IMR-90 (cell line): ENCODE results near the gene EXTL2. TPM values are rescaled to one million over a fixed set of nuclear protein-coding genes. Genes with fewer than 3 reads are reported as not detected.

Experiments used
- ATAC-seq: fragments of 200-7000 bp; cut with Tn5 transposase; 2 replicates; pipeline ENCODE4 v1.9.1; 2020; ENCODE audit warnings: low read depth, mild to moderate bottlenecking, moderate library complexity
- BruUV-seq: library from RNA; stranded (reverse); fragments of 400-500 nt; replicated peaks from 2 replicates; lab custom pipeline; 2021; lab: Mats Ljungman, UMichigan
- CTCF ChIA-PET: fragments of 300-600 bp; formaldehyde crosslinking; extraction: SDS; loops from one replicate; lab custom pipeline; 2021; ENCODE audit warnings: antibody characterized with exemption; lab: Yijun Ruan, JAX
- POLR2A ChIA-PET: fragments of 300-600 bp; sonication (Branson Sonifier 250); formaldehyde crosslinking; loops from one replicate; lab custom pipeline; 2022; ENCODE audit warnings: antibody characterized with exemption; ENCODE audit not compliant: unreplicated experiment; lab: Charles Lee
- DNase-seq: peaks from one replicate; pipeline ENCODE4 v3.0.0; 2013
- H2AFZ ChIP-seq: replicated peaks from 2 replicates; pipeline ENCODE3; 2013; ENCODE audit warnings: low read length, mild to moderate bottlenecking; ENCODE audit not compliant: poor library complexity
- H2AK5ac ChIP-seq: 2 replicates; pipeline ENCODE4 v1.6.1; 2013; ENCODE audit warnings: low read depth, low read length, inconsistent platforms
- H2AK9ac ChIP-seq: replicated peaks from 2 replicates; pipeline ENCODE3; 2013; ENCODE audit warnings: mild to moderate bottlenecking, low read depth, low read length, moderate library complexity; ENCODE audit not compliant: poor library complexity
- H2BK120ac ChIP-seq: 2 replicates; pipeline ENCODE4 v1.6.1; 2013; ENCODE audit warnings: low read depth, low read length, inconsistent platforms
- H2BK15ac ChIP-seq: 3 replicates; pipeline ENCODE4 v1.6.1; 2013; ENCODE audit warnings: low read depth, low read length, inconsistent platforms
- H2BK20ac ChIP-seq: 2 replicates; pipeline ENCODE4 v1.6.1; 2013; ENCODE audit warnings: low read depth, mild to moderate bottlenecking, inconsistent platforms, low read length, moderate library complexity
- H2BK5ac ChIP-seq: 2 replicates; pipeline ENCODE4 v1.6.1; 2013; ENCODE audit warnings: mild to moderate bottlenecking, low read depth, low read length, inconsistent platforms; ENCODE audit not compliant: poor library complexity, severe bottlenecking
- H3K14ac ChIP-seq: replicated peaks from 2 replicates; pipeline ENCODE4 v1.6.1; 2013; ENCODE audit warnings: low read depth, low read length, inconsistent platforms
- H3K18ac ChIP-seq: 2 replicates; pipeline ENCODE4 v1.6.1; 2013; ENCODE audit warnings: low read depth, low read length, control low read depth
- H3K23ac ChIP-seq: 2 replicates; pipeline ENCODE4 v1.6.1; 2013; ENCODE audit warnings: low read depth, low read length, inconsistent platforms
- H3K27ac ChIP-seq: 2 replicates; pipeline ENCODE4 v1.5.1; 2013; ENCODE audit warnings: mild to moderate bottlenecking, control low read depth, low read length; ENCODE audit not compliant: insufficient read depth
- H3K27me3 ChIP-seq: 2 replicates; pipeline ENCODE4 v1.6.1; 2013; ENCODE audit warnings: low read length; ENCODE audit not compliant: control insufficient read depth, insufficient read depth
- H3K36me3 ChIP-seq: 2 replicates; pipeline ENCODE4 v1.6.1; 2013; ENCODE audit warnings: low read length, mixed read lengths; ENCODE audit not compliant: control insufficient read depth, insufficient read depth
- H3K4ac ChIP-seq: 2 replicates; pipeline ENCODE4 v1.6.1; 2013; ENCODE audit warnings: low read depth, low read length, inconsistent platforms
- H3K4me1 ChIP-seq: 2 replicates; pipeline ENCODE4 v1.6.1; 2013; ENCODE audit warnings: low read length, mixed read lengths; ENCODE audit not compliant: control insufficient read depth, insufficient read depth
- H3K4me2 ChIP-seq: 2 replicates; pipeline ENCODE4 v1.6.1; 2013; ENCODE audit warnings: low read depth, mild to moderate bottlenecking, control low read depth, low read length, moderate library complexity
- H3K4me3 ChIP-seq: 2 replicates; pipeline ENCODE4 v1.5.1; 2013; ENCODE audit warnings: low read depth, mild to moderate bottlenecking, control low read depth, low read length, moderate library complexity; ENCODE audit not compliant: insufficient read depth
- H3K56ac ChIP-seq: 2 replicates; pipeline ENCODE4 v1.6.1; 2013; ENCODE audit warnings: low read length, inconsistent platforms; ENCODE audit not compliant: insufficient read depth; ENCODE audit errors: extremely low read depth
- H3K79me1 ChIP-seq, 2 experiments: 2 replicates each; pipeline ENCODE4 v1.6.1; 2013; ENCODE audit warnings: low read length in 2 of 2, inconsistent platforms in 1 of 2, low read depth in 1 of 2
- H3K9ac ChIP-seq: 2 replicates; pipeline ENCODE4 v1.6.1; 2013; ENCODE audit warnings: low read depth, low read length, control low read depth
- H3K9me1 ChIP-seq: 2 replicates; pipeline ENCODE4 v1.6.1; 2013; ENCODE audit warnings: low read length, inconsistent platforms; ENCODE audit not compliant: insufficient read depth
- H3K9me3 ChIP-seq: 2 replicates; pipeline ENCODE4 v1.6.1; 2013; ENCODE audit warnings: low read length; ENCODE audit not compliant: control insufficient read depth, insufficient read depth
- H4K20me1 ChIP-seq: 2 replicates; pipeline ENCODE4 v1.6.1; 2013; ENCODE audit warnings: low read length, inconsistent platforms; ENCODE audit not compliant: insufficient read depth
- H4K5ac ChIP-seq: 2 replicates; pipeline ENCODE4 v1.6.1; 2013; ENCODE audit warnings: mild to moderate bottlenecking, low read depth, low read length, control low read depth
- H4K8ac ChIP-seq, 2 experiments: 2 replicates each; pipeline ENCODE4 v1.6.1; 2013; ENCODE audit warnings: low read depth in 2 of 2, low read length in 2 of 2, control low read depth in 1 of 2, inconsistent platforms in 1 of 2
- H4K91ac ChIP-seq: 2 replicates; pipeline ENCODE4 v1.6.1; 2013; ENCODE audit warnings: low read depth, low read length, inconsistent platforms; ENCODE audit not compliant: insufficient read depth
- CEBPB ChIP-seq: IDR thresholded peaks from 2 replicates; pipeline ENCODE4 v1.6.1; 2012; ENCODE audit warnings: low read depth, low read length, improper control_type of control experiment
- MAFK ChIP-seq: IDR thresholded peaks from 2 replicates; pipeline ENCODE4 v1.6.1; 2012; ENCODE audit warnings: low read depth, low read length, improper control_type of control experiment
- MAZ ChIP-seq: IDR thresholded peaks from 2 replicates; pipeline ENCODE4 v1.6.1; 2012; ENCODE audit warnings: low read depth, mild to moderate bottlenecking, low read length, improper control_type of control experiment, moderate library complexity, borderline replicate concordance
- SMC3 ChIP-seq: fragments of 150-350 bp; IDR thresholded peaks from 2 replicates; pipeline ENCODE4 v1.6.1; 2016; ENCODE audit warnings: low read depth, mild to moderate bottlenecking, antibody characterized with exemption, low read length, moderate library complexity
- USF2 ChIP-seq: fragments of 150-350 bp; IDR thresholded peaks from 2 replicates; pipeline ENCODE4 v1.6.1; 2017; ENCODE audit warnings: mild to moderate bottlenecking, antibody characterized with exemption, low read length, low read depth
- WGBS, 2 experiments: methylation state at CpG; one replicate each; pipeline versions ENCODE4 v1.1.5 to v1.1.7; 2013; ENCODE audit warnings: missing lambda C conversion rate in 2 of 2; ENCODE audit not compliant: insufficient read length in 1 of 2; ENCODE audit errors: extremely low coverage in 2 of 2; 5-methylcytosine and 5-hydroxymethylcytosine counted together
- dilution Hi-C: fragments of 300-500 bp; cut with HindIII; formaldehyde crosslinking; loops from one replicate; pipeline ENCODE4 v1.14.3; 2018; ENCODE audit warnings: low sequenced_read_pairs; ENCODE audit not compliant: unreplicated experiment
- in situ Hi-C: fragments of 300-500 bp; cut with MboI; formaldehyde crosslinking; loops from 3 replicates; pipeline ENCODE4 v1.14.3; 2019; ENCODE audit warnings: low sequenced_read_pairs, inconsistent platforms, mixed read lengths
- intact Hi-C: fragments of 100-400 bp; cut with micrococcal nuclease; formaldehyde crosslinking; loops from 2 replicates; pipeline ENCODE4 v1.10.0; 2022
- polyA plus RNA-seq, 3 experiments: library from polyadenylated mRNA; depleted of rRNA; stranded (reverse); fragments of >200 nt; gene quantifications; 2 replicates each; pipeline ENCODE4 v1.2.3, GENCODE V29; 2012; ENCODE audit warnings: low replicate concordance in 1 of 3
- total RNA-seq: library from RNA; depleted of rRNA; stranded (reverse); fragments of >200 nt; gene quantifications from 2 replicates; pipeline ENCODE4 v1.2.3, GENCODE V29; 2012
- TF ChIP-seq, protein P1 (sequence below): conservative IDR thresholded peaks from 2 replicates; pipeline ENCODE4 v1.5.1; 2012; ENCODE audit warnings: mild to moderate bottlenecking, low read depth, low read length, improper control_type of control experiment

EXTL2 gene
- total and polyA plus RNA-seq, 2 of the 4 experiments (the other 2 are of a cell fraction): 24.9 to 27.6 TPM

GRCh38 chr1:100903777-100904176, 9.1 kb upstream of the EXTL2 start:
- Histone ChIP-seq H4K8ac (no peak overlapping the region), H3K4me2 (no peak overlapping the region), H3K27ac (no peak overlapping the region), H2BK5ac (no peak overlapping the region), H2AFZ (no peak overlapping the region), H2BK20ac (no peak overlapping the region), H3K56ac (no peak overlapping the region), H3K9ac (no peak overlapping the region), H3K14ac (no peak overlapping the region), H3K9me3 (no peaks in the 10 kb centered on the region), H4K20me1 (0 out of 2 replicates have a peak, but pooled peaks cover 3% of the 10 kb centered on the region), H3K18ac (no peak overlapping the region), H3K9me1 (no peaks in the 10 kb centered on the region), H3K4ac (no peak overlapping the region), H3K79me1 (peaks cover 19 to 21% of the 10 kb centered on the region in 2 experiments), H3K4me3 (no peak overlapping the region), H3K23ac (no peak overlapping the region), H3K36me3 (peaks cover 14% of the 10 kb centered on the region), H2BK120ac (no peak overlapping the region), H2BK15ac (no peak overlapping the region), H3K4me1 (no peaks in the 10 kb centered on the region), H2AK9ac (no peak overlapping the region), H4K5ac (no peak overlapping the region), H3K27me3 (no peaks in the 10 kb centered on the region), H2AK5ac (no peak overlapping the region), H4K91ac (no peak overlapping the region)
- dilution Hi-C loops: no loop called here
- ATAC-seq (no peak), DNase-seq (no peak)
- intact Hi-C loops: no loop called here
- BruUV-seq: no TSS peak
- ChIA-PET POLR2A (no interaction called here), CTCF (interaction anchor here (0.6 kb wide), 2 partner anchors 128 to 330 kb away, joined by 3 to 4 read pairs; no protein-coding TSS in a partner anchor)
- in situ Hi-C loops: no loop called here
- WGBS, 2 experiments: no CpG with 5 or more reads among the region's 1 CpG
- no peak for TF ChIP-seq USF2
- no peak for TF ChIP-seq SMC3
- no peak for TF ChIP-seq CEBPB
- TF ChIP-seq MAZ: no peak
- TF ChIP-seq, protein P1, sequence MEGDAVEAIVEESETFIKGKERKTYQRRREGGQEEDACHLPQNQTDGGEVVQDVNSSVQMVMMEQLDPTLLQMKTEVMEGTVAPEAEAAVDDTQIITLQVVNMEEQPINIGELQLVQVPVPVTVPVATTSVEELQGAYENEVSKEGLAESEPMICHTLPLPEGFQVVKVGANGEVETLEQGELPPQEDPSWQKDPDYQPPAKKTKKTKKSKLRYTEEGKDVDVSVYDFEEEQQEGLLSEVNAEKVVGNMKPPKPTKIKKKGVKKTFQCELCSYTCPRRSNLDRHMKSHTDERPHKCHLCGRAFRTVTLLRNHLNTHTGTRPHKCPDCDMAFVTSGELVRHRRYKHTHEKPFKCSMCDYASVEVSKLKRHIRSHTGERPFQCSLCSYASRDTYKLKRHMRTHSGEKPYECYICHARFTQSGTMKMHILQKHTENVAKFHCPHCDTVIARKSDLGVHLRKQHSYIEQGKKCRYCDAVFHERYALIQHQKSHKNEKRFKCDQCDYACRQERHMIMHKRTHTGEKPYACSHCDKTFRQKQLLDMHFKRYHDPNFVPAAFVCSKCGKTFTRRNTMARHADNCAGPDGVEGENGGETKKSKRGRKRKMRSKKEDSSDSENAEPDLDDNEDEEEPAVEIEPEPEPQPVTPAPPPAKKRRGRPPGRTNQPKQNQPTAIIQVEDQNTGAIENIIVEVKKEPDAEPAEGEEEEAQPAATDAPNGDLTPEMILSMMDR: no peak
- no peak for TF ChIP-seq MAFK
